HG03457 (cell line): Measurements from ENCODE around the gene CENPT.

Experiments used
- ATAC-seq: cut with Tn5 transposase; IDR thresholded peaks from one replicate; pipeline ENCODE4 v1.9.1; 2021; ENCODE audit warnings: moderate number of reproducible peaks; ENCODE audit not compliant: unreplicated experiment

Gene CENPT

GRCh38 chr16:67847064-67847861, at the start of gene CENPT:
Gene CENPT, minus strand, starts transcription at chr16:67847693. Its CDS starts 13,834 bp downstream, at chr16:67833859.
- peak; percentile 29 for ATAC-seq

GRCh38 chr16:67897231-67897630, 49.7 kb upstream of the CENPT start:
- no peak for ATAC-seq

- ATAC-seq, result no peak
These were observed 46.4 kb upstream of the CENPT start for GRCh38 chr16:67893743-67894399.

- peak; percentile 76 for ATAC-seq
These were observed 45.6 kb upstream of the CENPT start, which contains the start of gene PSKH1 for GRCh38 chr16:67892899-67893742. Gene PSKH1, plus strand, starts transcription at chr16:67893254. Its CDS starts 15,496 bp downstream, at chr16:67908750.

- no peak for ATAC-seq
These were observed 44.9 kb upstream of the CENPT start for GRCh38 chr16:67892375-67892774.

- ATAC-seq, result no peak
These were observed 40.8 kb upstream of the CENPT start for GRCh38 chr16:67888331-67888730.

- ATAC-seq, result no peak
These were observed 38.9 kb upstream of the CENPT start for GRCh38 chr16:67886387-67886786.

- ATAC-seq, result no peak
These were observed 38.5 kb upstream of the CENPT start for GRCh38 chr16:67885976-67886375.

GRCh38 chr16:67885545-67885944, 38.1 kb upstream of the CENPT start:
- ATAC-seq, result no peak

- no peak for ATAC-seq
These were observed 37.2 kb upstream of the CENPT start, which contains the start of gene NRN1L for GRCh38 chr16:67884684-67885083. Gene NRN1L, plus strand, starts transcription at chr16:67884885. Its CDS starts 19 bp downstream, at chr16:67884904.

GRCh38 chr16:67883872-67884261, 36.4 kb upstream of the CENPT start:
- ATAC-seq, result no peak

- no peak for ATAC-seq
These were observed 35.8 kb upstream of the CENPT start for GRCh38 chr16:67883146-67883871.

GRCh38 chr16:67882374-67883145, 35.1 kb upstream of the CENPT start:
- ATAC-seq, result no peak

- ATAC-seq, result no peak
These were observed 34.2 kb upstream of the CENPT start for GRCh38 chr16:67881621-67882161.

GRCh38 chr16:67880584-67880983, 33.1 kb upstream of the CENPT start:
- no peak for ATAC-seq

GRCh38 chr16:67879936-67880335, 32.4 kb upstream of the CENPT start:
- ATAC-seq, result no peak

- ATAC-seq, result no peak
These were observed 32.0 kb upstream of the CENPT start for GRCh38 chr16:67879462-67879861.

- no peak for ATAC-seq
These were observed 31.4 kb upstream of the CENPT start for GRCh38 chr16:67878846-67879245.

GRCh38 chr16:67878232-67878631, 30.7 kb upstream of the CENPT start:
- ATAC-seq, result no peak

GRCh38 chr16:67877064-67877463, 29.6 kb upstream of the CENPT start:
- ATAC-seq, result no peak
